OCI-LY7 (cell line): Measurements from ENCODE around the gene LINC01488. TPM values are rescaled to one million over a fixed set of nuclear protein-coding genes. Genes with fewer than 3 reads are reported as not detected.

ENCODE experiments used
- BruUV-seq: library from RNA; stranded (reverse); fragments of 400-500 nt; replicated peaks from 2 replicates; lab custom pipeline; 2021; lab: Mats Ljungman, UMichigan
- CTCF ChIA-PET: fragments of 300-600 bp; sonication (Branson Sonifier 250); formaldehyde crosslinking; loops from one replicate; lab custom pipeline; 2022; ENCODE audit warnings: antibody characterized with exemption; ENCODE audit not compliant: unreplicated experiment; lab: Charles Lee
- POLR2A ChIA-PET: fragments of 300-600 bp; sonication (Branson Sonifier 250); formaldehyde crosslinking; loops from one replicate; lab custom pipeline; 2022; ENCODE audit warnings: antibody characterized with exemption; lab: Charles Lee
- DNase-seq: peaks from one replicate; pipeline ENCODE4 v3.0.0-alpha.2; 2015; ENCODE audit warnings: low spot score
- H2AFZ ChIP-seq: fragments of 200-600 bp; sonication (generic), shearing (Covaris generic); 2 replicates; pipeline ENCODE4 v1.6.1; 2014; ENCODE audit warnings: mild to moderate bottlenecking, antibody characterized with exemption, low read length, moderate library complexity
- H3K27ac ChIP-seq: fragments of 200-600 bp; sonication (generic); 2 replicates; pipeline ENCODE4 v1.5.1; 2014; ENCODE audit warnings: mixed run types, low read depth, mild to moderate bottlenecking, moderate library complexity, low read length, inconsistent platforms; ENCODE audit not compliant: poor library complexity, severe bottlenecking
- H3K36me3 ChIP-seq: fragments of 200-600 bp; sonication (generic); 2 replicates; pipeline ENCODE4 v1.6.1; 2014; ENCODE audit warnings: mild to moderate bottlenecking, antibody characterized with exemption, low read length, moderate library complexity, mixed read lengths; ENCODE audit not compliant: insufficient read depth
- H3K4me1 ChIP-seq: fragments of 200-600 bp; sonication (generic); 2 replicates; pipeline ENCODE4 v1.5.1; 2014; ENCODE audit warnings: mild to moderate bottlenecking, low read length; ENCODE audit not compliant: insufficient read depth, poor library complexity, severe bottlenecking
- H3K4me2 ChIP-seq: fragments of 200-600 bp; sonication (generic); 2 replicates; pipeline ENCODE4 v1.6.1; 2014; ENCODE audit warnings: mild to moderate bottlenecking, low read length
- H3K4me3 ChIP-seq: fragments of 200-600 bp; sonication (generic); 2 replicates; pipeline ENCODE4 v1.5.1; 2014; ENCODE audit warnings: mild to moderate bottlenecking, low read depth, low read length; ENCODE audit not compliant: poor library complexity, severe bottlenecking
- H3K79me2 ChIP-seq: fragments of 200-600 bp; sonication (generic); 2 replicates; pipeline ENCODE4 v1.6.1; 2016; ENCODE audit warnings: low read depth, mild to moderate bottlenecking, low read length, moderate library complexity, mixed read lengths; ENCODE audit not compliant: insufficient read depth
- H3K9me2 ChIP-seq: fragments of 200-600 bp; sonication (generic); 2 replicates; pipeline ENCODE4 v1.6.1; 2016; ENCODE audit warnings: mild to moderate bottlenecking, low read length, mixed read lengths; ENCODE audit not compliant: insufficient read depth
- H3K9me3 ChIP-seq: fragments of 200-600 bp; sonication (generic); 2 replicates; pipeline ENCODE4 v1.6.1; 2014; ENCODE audit warnings: mild to moderate bottlenecking, mixed run types, low read length, mixed read lengths
- H4K20me1 ChIP-seq: fragments of 200-600 bp; sonication (generic); 2 replicates; pipeline ENCODE4 v1.6.1; 2014; ENCODE audit warnings: mild to moderate bottlenecking, antibody characterized with exemption, low read length, moderate library complexity, mixed read lengths; ENCODE audit not compliant: insufficient read depth
- EZH2phosphoT487 ChIP-seq: fragments of 200-600 bp; sonication (generic); IDR thresholded peaks from 2 replicates; pipeline ENCODE4 v1.6.1; 2018; ENCODE audit warnings: low read depth, borderline replicate concordance, mild to moderate bottlenecking, mixed run types, antibody characterized with exemption, low read length, moderate library complexity, mixed read lengths
- intact Hi-C: fragments of 100-400 bp; cut with micrococcal nuclease; formaldehyde crosslinking; loops from one replicate; pipeline ENCODE4 v1.10.0; 2022; ENCODE audit not compliant: unreplicated experiment
- total RNA-seq, 2 experiments: library from RNA; depleted of rRNA in 1 of 2; stranded (reverse); fragments of >200 nt in 1 of 2; shearing (Covaris generic) in 1 of 2; gene quantifications; 2 replicates each; pipeline ENCODE4 v1.2.3, GENCODE V29; 2014 to 2022
- TF ChIP-seq, protein P1 (sequence below): fragments of 200-600 bp; sonication (generic); conservative IDR thresholded peaks from 2 replicates; pipeline ENCODE4 v1.5.1; 2014; ENCODE audit warnings: mild to moderate bottlenecking, antibody characterized with exemption, low read length, moderate library complexity, mixed read lengths

LINC01488 gene
- total RNA-seq, 2 experiments from 2014 or later, result not detected

GRCh38 chr11:69463181-69463994 is 18.1 kb upstream of the LINC01488 start:
- CTCF ChIA-PET, result no interaction called here
- no TSS peak for BruUV-seq
- no peaks in the 10 kb centered on the region for H3K36me3 ChIP-seq
- H3K79me2 ChIP-seq, result no peaks in the 10 kb centered on the region
- no peaks in the 10 kb centered on the region for H4K20me1 ChIP-seq
- no peak overlapping the region for H3K4me3 ChIP-seq
- H3K9me2 ChIP-seq, result no peaks in the 10 kb centered on the region
- no peak for DNase-seq
- TF ChIP-seq, protein P1, sequence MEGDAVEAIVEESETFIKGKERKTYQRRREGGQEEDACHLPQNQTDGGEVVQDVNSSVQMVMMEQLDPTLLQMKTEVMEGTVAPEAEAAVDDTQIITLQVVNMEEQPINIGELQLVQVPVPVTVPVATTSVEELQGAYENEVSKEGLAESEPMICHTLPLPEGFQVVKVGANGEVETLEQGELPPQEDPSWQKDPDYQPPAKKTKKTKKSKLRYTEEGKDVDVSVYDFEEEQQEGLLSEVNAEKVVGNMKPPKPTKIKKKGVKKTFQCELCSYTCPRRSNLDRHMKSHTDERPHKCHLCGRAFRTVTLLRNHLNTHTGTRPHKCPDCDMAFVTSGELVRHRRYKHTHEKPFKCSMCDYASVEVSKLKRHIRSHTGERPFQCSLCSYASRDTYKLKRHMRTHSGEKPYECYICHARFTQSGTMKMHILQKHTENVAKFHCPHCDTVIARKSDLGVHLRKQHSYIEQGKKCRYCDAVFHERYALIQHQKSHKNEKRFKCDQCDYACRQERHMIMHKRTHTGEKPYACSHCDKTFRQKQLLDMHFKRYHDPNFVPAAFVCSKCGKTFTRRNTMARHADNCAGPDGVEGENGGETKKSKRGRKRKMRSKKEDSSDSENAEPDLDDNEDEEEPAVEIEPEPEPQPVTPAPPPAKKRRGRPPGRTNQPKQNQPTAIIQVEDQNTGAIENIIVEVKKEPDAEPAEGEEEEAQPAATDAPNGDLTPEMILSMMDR, result no peak
- no peak for TF ChIP-seq EZH2phosphoT487
- H3K4me1 ChIP-seq, result no peaks in the 10 kb centered on the region
- no peaks in the 10 kb centered on the region for H3K9me3 ChIP-seq
- intact Hi-C loops, result no loop called here
- no peak overlapping the region for H3K4me2 ChIP-seq
- POLR2A ChIA-PET, result no interaction called here
- no peak overlapping the region for H2AFZ ChIP-seq
- no peak overlapping the region for H3K27ac ChIP-seq

GRCh38 chr11:69463995-69464960 is 17.2 kb upstream of the LINC01488 start:
- Histone ChIP-seq H3K4me3 (no peak overlapping the region), H3K4me2 (no peak overlapping the region), H3K79me2 (no peaks in the 10 kb centered on the region), H3K9me3 (no peaks in the 10 kb centered on the region), H2AFZ (no peak overlapping the region), H3K27ac (no peak overlapping the region), H3K36me3 (no peaks in the 10 kb centered on the region), H4K20me1 (no peaks in the 10 kb centered on the region), H3K4me1 (no peaks in the 10 kb centered on the region), H3K9me2 (no peaks in the 10 kb centered on the region)
- no TSS peak for BruUV-seq
- CTCF ChIA-PET, result no interaction called here
- POLR2A ChIA-PET, result no interaction called here
- TF ChIP-seq EZH2phosphoT487, result no peak
- TF ChIP-seq, protein P1, result no peak
- intact Hi-C loops, result no loop called here
- DNase-seq, result no peak
